ENCODE data around the gene DENND1A. TPM values are rescaled to one million over a fixed set of nuclear protein-coding genes. Genes with fewer than 3 reads are reported as not detected.

The DENND1A gene
- total RNA-seq, 1 donor from 2014 or later: 23.0 TPM

- Histone ChIP-seq H3K36me3 (no peaks in the 10 kb centered on the region), H3K9me3 (no peaks in the 10 kb centered on the region), H3K4me3 (no peak overlapping the region), H3K27ac (no peak overlapping the region), H3K27me3 (ENCODE audit: low read depth) (no peaks in the 10 kb centered on the region), H3K4me1 (peaks cover 43% of the 10 kb centered on the region)
- ATAC-seq: no peak
- intact Hi-C loops (cut with DNase I): no loop called here
- DNase-seq: no peak
- no peak for TF ChIP-seq CTCF (IDR thresholded peaks at IDR 0.05)
These were observed 64.5 kb downstream of the DENND1A start for GRCh38 chr9:123865226-123866000.

- TF ChIP-seq CTCF (IDR thresholded peaks at IDR 0.05): no peak
- ATAC-seq: no peak
- DNase-seq: no peak
- no peak overlapping the region for H3K27ac ChIP-seq
- peaks cover 43% of the 10 kb centered on the region for H3K4me1 ChIP-seq
- no peak overlapping the region for H3K4me3 ChIP-seq
- no peaks in the 10 kb centered on the region for H3K36me3 ChIP-seq
- intact Hi-C loops (cut with DNase I): no loop called here
- no peaks in the 10 kb centered on the region for H3K9me3 ChIP-seq
- no peaks in the 10 kb centered on the region for H3K27me3 ChIP-seq (ENCODE audit: low read depth)
These were observed 65.7 kb downstream of the DENND1A start for GRCh38 chr9:123864251-123864650.

- Histone ChIP-seq H3K4me3 (no peak overlapping the region), H3K4me1 (peaks cover 37% of the 10 kb centered on the region), H3K9me3 (no peaks in the 10 kb centered on the region), H3K36me3 (no peaks in the 10 kb centered on the region), H3K27ac (no peak overlapping the region), H3K27me3 (ENCODE audit: low read depth) (no peaks in the 10 kb centered on the region)
- intact Hi-C loops (cut with DNase I): no loop called here
- ATAC-seq (no peak), DNase-seq (no peak)
- TF ChIP-seq CTCF (IDR thresholded peaks at IDR 0.05): no peak
These were observed 66.6 kb downstream of the DENND1A start for GRCh38 chr9:123863164-123863855.

GRCh38 chr9:123861756-123862120 lies 68.2 kb downstream of the DENND1A start:
- H3K4me1 ChIP-seq: peaks cover 26% of the 10 kb centered on the region

More at GRCh38 chr9:123861756-123862120, 68.2 kb downstream of the DENND1A start:
- no peak for TF ChIP-seq CTCF (IDR thresholded peaks at IDR 0.05)
- ATAC-seq: no peak
- H3K4me3 ChIP-seq: no peak overlapping the region
- H3K27me3 ChIP-seq (ENCODE audit: low read depth): no peaks in the 10 kb centered on the region
- DNase-seq: no peak
- H3K9me3 ChIP-seq: no peaks in the 10 kb centered on the region
- no peaks in the 10 kb centered on the region for H3K36me3 ChIP-seq
- intact Hi-C loops (cut with DNase I): no loop called here
- H3K27ac ChIP-seq: no peak overlapping the region

Data from lower lobe of right lung (tissue), 2 donors.